Measurements from ENCODE around the gene VAPA.

DNA sequence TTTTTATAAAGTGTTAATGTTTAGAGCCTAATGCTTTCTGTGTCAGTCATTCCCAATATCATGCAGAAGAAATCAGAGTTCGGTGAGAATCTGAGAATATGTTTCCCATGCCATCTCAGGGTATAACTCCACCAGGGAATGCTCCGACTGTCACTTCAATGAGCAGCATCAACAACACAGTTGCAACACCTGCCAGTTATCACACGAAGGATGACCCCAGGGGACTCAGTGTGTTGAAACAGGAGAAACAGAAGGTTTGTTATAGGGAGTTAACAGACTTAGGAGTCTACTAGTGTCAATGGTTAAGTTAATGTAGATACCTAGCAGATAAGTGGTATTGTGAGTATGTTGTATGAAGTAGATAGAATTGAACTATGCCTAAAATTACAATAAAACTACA lies 31.0 kb downstream of the VAPA start:
- TF ChIP-seq CTCF (IDR thresholded peaks at IDR 0.05) (no peak), POLR2A (IDR thresholded peaks at IDR 0.05) (no peak)
